GM10847 (cell line): ENCODE results near the gene PIK3C2G.

ENCODE experiments used
- POLR2A ChIP-seq: IDR thresholded peaks from 2 replicates; pipeline ENCODE4 v1.6.1; 2011; ENCODE audit not compliant: insufficient read length; ENCODE audit errors: extremely low read depth

PIK3C2G gene

GRCh38 chr12:18259906-18260682 is 1.2 kb upstream of the PIK3C2G start:
- TF ChIP-seq POLR2A: no peak

GRCh38 chr12:18261906-18262305 is 588 bp downstream of the PIK3C2G start:
- TF ChIP-seq POLR2A: no peak

GRCh38 chr12:18262514-18262913 is 1.2 kb downstream of the PIK3C2G start:
- TF ChIP-seq POLR2A: no peak

- TF ChIP-seq POLR2A: no peak
Observed at GRCh38 chr12:18264581-18265075, 3.3 kb downstream of the PIK3C2G start.

- TF ChIP-seq POLR2A: no peak
Observed at GRCh38 chr12:18267427-18268099, 6.2 kb downstream of the PIK3C2G start.

- no peak for TF ChIP-seq POLR2A
Observed at GRCh38 chr12:18270958-18271460, 9.7 kb downstream of the PIK3C2G start.

- TF ChIP-seq POLR2A: no peak
Observed at GRCh38 chr12:18275981-18276380, 14.7 kb downstream of the PIK3C2G start.

GRCh38 chr12:18277196-18277595 is 15.9 kb downstream of the PIK3C2G start:
- no peak for TF ChIP-seq POLR2A

- no peak for TF ChIP-seq POLR2A
Observed at GRCh38 chr12:18280728-18281127, 19.4 kb downstream of the PIK3C2G start.

GRCh38 chr12:18281941-18282340 is 20.6 kb downstream of the PIK3C2G start:
- no peak for TF ChIP-seq POLR2A

GRCh38 chr12:18283831-18284230 is 22.5 kb downstream of the PIK3C2G start:
- no peak for TF ChIP-seq POLR2A

- TF ChIP-seq POLR2A: no peak
Observed at GRCh38 chr12:18284386-18284785, 23.1 kb downstream of the PIK3C2G start.

- no peak for TF ChIP-seq POLR2A
Observed at GRCh38 chr12:18285161-18285560, 23.8 kb downstream of the PIK3C2G start.

- TF ChIP-seq POLR2A: no peak
Observed at GRCh38 chr12:18290386-18290785, 29.1 kb downstream of the PIK3C2G start.

- TF ChIP-seq POLR2A: no peak
Observed at GRCh38 chr12:18294889-18295288, 33.6 kb downstream of the PIK3C2G start.
